ENCODE measurements around the gene SNX2. TPM values are rescaled to one million over a fixed set of nuclear protein-coding genes. Genes with fewer than 3 reads are reported as not detected.

SNX2 gene
- polyA plus RNA-seq, 1 experiment = 23.5 TPM

DNA sequence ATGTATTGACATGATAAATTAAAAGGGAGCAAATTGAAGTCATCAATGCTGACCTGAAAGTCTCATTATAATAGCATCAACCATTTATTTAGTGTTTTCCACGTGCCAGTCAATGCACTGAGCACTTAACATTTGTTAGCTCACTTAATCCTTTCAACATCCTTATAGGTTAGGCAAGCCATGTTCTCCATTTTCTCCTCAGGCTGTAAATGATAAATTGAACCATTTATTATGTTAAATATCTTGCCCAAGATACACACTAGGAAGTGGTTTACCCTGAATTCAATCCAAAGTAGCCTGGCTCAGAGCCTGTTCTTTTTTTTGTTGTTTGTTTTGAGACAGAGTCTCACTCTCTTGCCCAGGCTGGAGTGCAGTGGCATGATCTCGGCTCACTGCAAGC lies 25.0 kb upstream of the SNX2 start:
- Histone ChIP-seq H3K4me3 (ENCODE audit: low read depth, low read length) (no peak overlapping the region), H3K36me3 (ENCODE audit: control insufficient read depth, insufficient read depth, low read length) (no peaks in the 10 kb centered on the region), H3K27me3 (ENCODE audit: control insufficient read depth, insufficient read depth, low read length) (no peaks in the 10 kb centered on the region; the same call in 1 of the 2 replicates)
- ChIA-PET POLR2A (no interaction called here), CTCF (no interaction called here)
- DNase-seq (ENCODE audit: low read depth) = no peak
- TF ChIP-seq, protein P1, sequence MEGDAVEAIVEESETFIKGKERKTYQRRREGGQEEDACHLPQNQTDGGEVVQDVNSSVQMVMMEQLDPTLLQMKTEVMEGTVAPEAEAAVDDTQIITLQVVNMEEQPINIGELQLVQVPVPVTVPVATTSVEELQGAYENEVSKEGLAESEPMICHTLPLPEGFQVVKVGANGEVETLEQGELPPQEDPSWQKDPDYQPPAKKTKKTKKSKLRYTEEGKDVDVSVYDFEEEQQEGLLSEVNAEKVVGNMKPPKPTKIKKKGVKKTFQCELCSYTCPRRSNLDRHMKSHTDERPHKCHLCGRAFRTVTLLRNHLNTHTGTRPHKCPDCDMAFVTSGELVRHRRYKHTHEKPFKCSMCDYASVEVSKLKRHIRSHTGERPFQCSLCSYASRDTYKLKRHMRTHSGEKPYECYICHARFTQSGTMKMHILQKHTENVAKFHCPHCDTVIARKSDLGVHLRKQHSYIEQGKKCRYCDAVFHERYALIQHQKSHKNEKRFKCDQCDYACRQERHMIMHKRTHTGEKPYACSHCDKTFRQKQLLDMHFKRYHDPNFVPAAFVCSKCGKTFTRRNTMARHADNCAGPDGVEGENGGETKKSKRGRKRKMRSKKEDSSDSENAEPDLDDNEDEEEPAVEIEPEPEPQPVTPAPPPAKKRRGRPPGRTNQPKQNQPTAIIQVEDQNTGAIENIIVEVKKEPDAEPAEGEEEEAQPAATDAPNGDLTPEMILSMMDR (IDR thresholded peaks at IDR 0.05; ENCODE audit: insufficient read depth, low read depth, low read length) = no peak

DNA sequence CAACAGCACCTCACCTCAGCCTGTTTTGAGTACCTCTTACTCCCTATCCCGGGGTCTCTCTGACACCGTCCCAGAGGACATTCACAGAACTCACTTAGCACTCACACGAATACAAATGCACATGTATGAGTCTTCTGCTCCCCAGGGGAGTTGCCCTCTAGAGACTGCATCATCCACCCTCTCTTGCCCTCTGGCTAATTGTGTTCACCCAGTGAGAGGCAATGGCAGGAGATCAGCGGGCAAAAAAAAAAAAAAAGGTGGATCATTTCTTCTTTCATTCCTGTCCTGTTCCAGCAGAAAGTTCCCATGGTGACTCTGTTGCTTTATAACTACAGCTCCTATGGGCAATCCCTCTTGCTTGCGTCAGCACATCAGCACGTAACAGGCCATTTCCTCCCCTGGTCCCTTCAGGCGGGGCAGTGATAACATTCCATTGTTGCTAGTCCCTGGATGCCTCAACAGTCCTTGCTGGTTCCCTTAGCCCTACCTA lies 23.5 kb upstream of the SNX2 start:
- H3K27me3 ChIP-seq (ENCODE audit: control insufficient read depth, insufficient read depth, low read length) = no peaks in the 10 kb centered on the region
- H3K36me3 ChIP-seq (ENCODE audit: control insufficient read depth, insufficient read depth, low read length) = no peaks in the 10 kb centered on the region
- H3K4me3 ChIP-seq (ENCODE audit: low read depth, low read length) = no peak overlapping the region
- TF ChIP-seq, protein P1 (IDR thresholded peaks at IDR 0.05; ENCODE audit: insufficient read depth, low read depth, low read length) = no peak
- DNase-seq (ENCODE audit: low read depth) = no peak
- CTCF ChIA-PET = interaction anchor here (0.6 kb wide), 1 partner anchor 11 kb away, joined by 4 read pairs; no protein-coding TSS in a partner anchor
- POLR2A ChIA-PET = no interaction called here

DNA sequence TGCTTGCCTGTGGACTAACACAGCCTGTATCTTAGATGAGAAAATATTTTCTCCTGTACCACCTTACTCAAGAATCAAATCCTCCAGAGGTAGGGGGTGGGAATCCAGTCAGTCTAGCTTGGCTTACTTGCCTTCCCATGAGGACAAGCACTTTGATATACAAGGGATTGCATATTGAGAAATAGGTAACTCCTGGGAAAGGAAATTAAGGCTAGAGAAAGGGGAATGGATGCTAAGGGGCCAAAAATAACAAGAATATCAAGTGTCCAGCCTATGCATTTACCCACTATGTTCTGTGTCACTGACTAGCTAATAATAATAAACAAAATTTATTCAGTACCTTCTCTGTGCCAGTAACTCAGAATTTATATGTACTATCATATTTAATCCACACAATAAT lies 21.4 kb upstream of the SNX2 start:
- no peaks in the 10 kb centered on the region for H3K27me3 ChIP-seq (ENCODE audit: control insufficient read depth, insufficient read depth, low read length)
- H3K36me3 ChIP-seq (ENCODE audit: control insufficient read depth, insufficient read depth, low read length) = no peaks in the 10 kb centered on the region
- ChIA-PET CTCF (interaction anchor here (0.6 to 1.2 kb wide), 4 partner anchors 17 to 591 kb away, joined by 3 read pairs; partner anchors contain the start of gene PRDM6), POLR2A (no interaction called here)
- TF ChIP-seq, protein P1 (IDR thresholded peaks at IDR 0.05; ENCODE audit: insufficient read depth, low read depth, low read length) = no peak
- no peak overlapping the region for H3K4me3 ChIP-seq (ENCODE audit: low read depth, low read length)
- DNase-seq (ENCODE audit: low read depth) = no peak

DNA sequence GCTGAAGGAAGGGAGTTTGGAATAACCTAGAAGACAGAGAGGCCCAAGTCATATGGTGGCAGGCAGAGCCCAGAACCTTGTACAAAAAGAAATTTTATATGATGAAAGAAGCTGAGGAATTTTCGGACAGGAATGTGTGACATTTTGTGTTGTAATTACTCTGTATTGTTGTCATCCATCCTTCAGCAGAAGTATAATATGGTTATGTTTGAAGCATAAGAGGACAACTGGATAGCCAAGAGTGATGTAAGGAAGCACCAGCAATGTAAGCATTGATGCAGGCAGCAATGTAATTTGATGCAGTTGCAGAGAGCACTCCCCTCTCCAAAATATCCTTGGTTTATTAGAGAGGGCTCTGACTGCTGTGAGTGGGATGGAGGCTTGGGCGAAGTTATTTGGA lies 19.1 kb upstream of the SNX2 start:
- Histone ChIP-seq H3K4me3 (ENCODE audit: low read depth, low read length) (no peak overlapping the region), H3K27me3 (ENCODE audit: control insufficient read depth, insufficient read depth, low read length) (no peaks in the 10 kb centered on the region), H3K36me3 (ENCODE audit: control insufficient read depth, insufficient read depth, low read length) (no peaks in the 10 kb centered on the region)
- TF ChIP-seq, protein P1 (IDR thresholded peaks at IDR 0.05; ENCODE audit: insufficient read depth, low read depth, low read length) = no peak
- CTCF ChIA-PET = interaction anchor here (0.6 kb wide), 1 partner anchor 645 kb away, joined by 4 read pairs; no protein-coding TSS in a partner anchor
- DNase-seq (ENCODE audit: low read depth) = no peak
- POLR2A ChIA-PET = interaction anchor here (0.6 kb wide), 1 partner anchor 644 kb away, joined by 4 read pairs; no protein-coding TSS in a partner anchor

DNA sequence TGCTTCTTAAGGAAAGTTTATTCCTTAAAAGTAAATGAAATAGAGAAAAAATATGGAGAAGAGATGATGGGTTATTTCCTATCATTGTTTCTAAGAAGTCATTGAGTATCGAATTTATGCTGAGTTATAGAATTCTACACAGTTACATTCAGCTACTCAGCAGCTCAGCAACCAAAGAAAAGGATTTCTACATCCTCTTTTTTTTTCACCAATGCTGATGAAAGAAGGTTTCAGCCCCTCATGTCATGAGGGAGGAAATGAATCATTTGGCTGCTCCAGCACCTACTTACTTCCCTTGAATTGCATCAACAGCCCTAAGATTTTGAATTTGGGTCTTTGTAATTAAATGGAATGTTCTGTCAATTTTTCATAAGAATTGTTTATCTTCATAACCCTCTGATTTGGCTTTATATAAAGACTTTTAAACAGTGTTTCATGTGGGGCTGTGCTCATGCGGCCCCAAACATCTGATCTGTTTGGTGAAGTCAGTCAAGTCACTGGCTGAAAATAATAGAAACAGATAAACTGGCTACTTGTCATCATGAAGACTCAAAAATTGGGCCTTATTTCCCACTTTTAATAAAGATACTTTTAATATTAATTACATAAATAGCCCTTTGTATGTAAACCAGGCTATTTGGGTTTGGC lies 18.5 kb upstream of the SNX2 start:
- ChIA-PET POLR2A (interaction anchor here (0.6 kb wide), 1 partner anchor 645 kb away, joined by 4 read pairs; no protein-coding TSS in a partner anchor), CTCF (interaction anchor here (0.6 to 1.3 kb wide), 2 partner anchors 19 to 646 kb away, joined by 3 to 4 read pairs; no protein-coding TSS in a partner anchor)
- H3K27me3 ChIP-seq (ENCODE audit: control insufficient read depth, insufficient read depth, low read length) = no peaks in the 10 kb centered on the region
- TF ChIP-seq, protein P1 (IDR thresholded peaks at IDR 0.05; ENCODE audit: insufficient read depth, low read depth, low read length) = no peak
- no peaks in the 10 kb centered on the region for H3K36me3 ChIP-seq (ENCODE audit: control insufficient read depth, insufficient read depth, low read length)
- peak; percentile 31 for DNase-seq (ENCODE audit: low read depth)
- H3K4me3 ChIP-seq (ENCODE audit: low read depth, low read length) = no peak overlapping the region
